A549 treated with CpdA at 1 μM for 4 hours (cell line): ENCODE results near the gene MRPL22. TPM values are rescaled to one million over a fixed set of nuclear protein-coding genes. Genes with fewer than 3 reads are reported as not detected.

Experiments
- total RNA-seq: library from RNA; stranded (reverse); fragments of 200-300 nt; extraction: Qiagen RNA extraction; gene quantifications from 5 replicates; pipeline ENCODE4 v1.2.3, GENCODE V29; 2022; ENCODE audit warnings: low read depth

MRPL22 gene
- 44.2 to 63.2 TPM (median 61.2 TPM) in 5 replicates for total RNA-seq

DNA sequence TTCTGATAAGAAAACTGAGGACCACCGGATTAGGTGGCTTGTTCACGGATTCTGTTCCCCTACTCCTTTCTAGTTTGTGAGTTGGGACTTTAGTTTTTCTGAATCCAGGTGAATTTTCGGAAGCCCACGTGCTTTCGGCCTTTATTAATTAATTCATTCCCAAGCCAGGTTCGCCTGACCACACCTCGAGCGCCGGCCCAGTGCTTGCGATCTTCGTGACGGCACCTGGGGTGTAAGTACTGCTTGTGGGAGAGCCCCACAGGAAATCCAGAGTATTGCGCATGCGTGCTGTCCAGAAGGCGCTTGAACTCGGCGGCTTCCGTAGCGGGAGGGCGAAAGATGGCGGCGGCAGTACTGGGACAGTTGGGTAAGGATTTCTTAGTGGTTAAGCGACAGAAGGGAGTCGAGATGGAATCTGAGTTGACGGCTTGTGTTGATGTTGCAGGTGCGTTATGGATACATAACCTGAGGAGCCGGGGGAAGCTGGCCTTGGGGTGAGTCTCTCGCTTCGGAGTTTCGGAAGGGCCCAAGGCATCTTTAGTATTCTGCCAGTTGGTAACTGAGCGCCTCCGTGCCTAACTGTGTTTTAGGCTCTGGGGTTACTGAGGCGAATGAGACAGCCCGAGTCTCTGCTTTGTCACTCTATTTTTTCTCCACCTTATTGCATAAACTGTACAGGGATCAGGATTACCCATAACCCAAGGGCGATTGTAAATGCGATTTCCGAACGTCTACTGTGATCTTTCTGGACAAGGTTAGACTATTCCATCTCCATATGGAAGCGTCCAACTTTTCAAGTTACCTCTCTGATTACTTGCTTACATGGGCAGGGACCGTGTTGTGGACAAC, at the start of gene MRPL22:
TSS of gene MRPL22 (plus strand) at position 302 of the 849 bp plus-strand sequence. CDS start at position 340, 38 bp downstream.

DNA sequence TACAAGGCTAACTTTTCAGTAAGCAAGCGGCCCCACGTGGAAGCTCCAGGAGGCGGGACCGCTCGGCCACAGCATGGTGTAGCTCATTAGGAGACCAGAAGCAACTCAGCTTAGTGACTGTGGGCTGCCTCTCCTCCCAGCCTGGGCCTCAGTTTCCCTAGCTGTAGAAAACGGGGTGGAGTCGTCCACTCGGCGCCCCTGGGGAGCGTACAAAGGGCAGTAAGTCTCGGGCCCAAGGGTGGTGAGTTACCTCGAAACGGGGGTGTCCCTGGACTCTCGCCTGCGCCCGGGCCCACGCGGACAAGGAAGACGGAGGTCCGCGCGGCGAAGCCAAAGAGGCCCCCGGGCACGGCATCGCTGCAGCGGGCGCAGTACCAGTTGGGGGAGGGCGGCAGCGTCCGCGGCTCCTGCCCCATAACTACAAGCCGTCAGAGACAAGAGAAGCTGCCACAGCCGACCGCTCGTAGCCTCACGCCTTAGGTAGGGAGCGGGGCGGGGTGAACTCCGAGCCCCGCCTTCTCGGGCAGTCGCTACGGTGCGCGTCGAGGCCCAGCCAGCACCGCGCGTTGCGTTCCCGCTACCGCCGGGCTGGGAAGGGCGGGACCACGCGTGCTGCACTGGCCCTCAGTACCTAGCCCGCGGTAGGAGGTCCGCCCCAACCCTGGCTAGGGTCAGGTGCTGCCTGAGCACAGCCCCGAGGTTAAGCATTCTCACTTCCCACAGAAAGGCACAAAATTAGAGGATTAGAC, 3.0 kb upstream of the MRPL22 start, which contains the start of gene GEMIN5:
TSS of gene GEMIN5 (minus strand) at position 494 of the 749 bp plus-strand sequence. CDS start at position 416, 78 bp downstream.

DNA sequence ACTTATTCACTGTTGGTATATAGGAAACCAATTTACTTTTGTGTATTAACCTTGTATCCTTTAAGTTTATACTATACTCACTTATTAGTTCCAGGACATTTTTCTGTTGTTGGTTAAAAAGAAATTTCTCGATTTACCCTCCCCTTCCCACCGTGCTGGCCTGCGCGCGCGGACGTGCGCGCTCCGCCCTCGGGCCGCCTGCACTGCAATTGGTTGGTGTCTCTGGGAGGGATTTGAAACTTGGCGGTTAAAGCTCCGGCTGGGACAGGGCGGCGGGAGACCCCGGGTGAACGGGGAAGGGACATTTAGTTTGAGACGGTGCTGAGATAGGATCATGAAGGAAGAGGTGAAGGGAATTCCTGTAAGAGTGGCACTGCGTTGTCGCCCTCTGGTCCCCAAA, 72.7 kb downstream of the MRPL22 start, which contains the start of gene KIF4B:
TSS of gene KIF4B (plus strand) at position 230 of the 400 bp plus-strand sequence. CDS start at position 335, 105 bp downstream.

Other genes with a start within 250 kb of the MRPL22 start
- gene LARP1, start 185.7 kb upstream of the MRPL22 start, total RNA-seq = 116 to 149 TPM (median 138 TPM) in 5 replicates
- 0.02 to 0.33 TPM (median 0.10 TPM) in 5 replicates for gene FAXDC2, start 90.5 kb upstream of the MRPL22 start, total RNA-seq
- 35.9 to 45.7 TPM (median 38.2 TPM) in 5 replicates for gene CNOT8, start 82.4 kb upstream of the MRPL22 start, total RNA-seq
- 23.9 to 28.2 TPM (median 25.3 TPM) in 5 replicates for gene GEMIN5, start 2.9 kb upstream of the MRPL22 start, total RNA-seq
- gene KIF4B, start 72.7 kb downstream of the MRPL22 start, total RNA-seq = 0.01 to 0.02 TPM (median 0.02 TPM) in 3 of 5 replicates, not detected in the others